Activated T-cell treated with anti-CD3 and anti-CD28 coated beads, Interleukin-2, amount 50 U/mL, for 24 hours (primary cell): Measurements from ENCODE around the gene OMA1.

Experiments used
- DNase-seq: peaks from one replicate; pipeline ENCODE4 v3.0.0-alpha.2; 2020
- H3K27ac Mint-ChIP-seq: 2 replicates; pipeline ENCODE4 v1.8.0; 2020; ENCODE audit warnings: mild to moderate bottlenecking, mixed read lengths
- H3K27me3 Mint-ChIP-seq: 2 replicates; pipeline ENCODE4 v1.8.0; 2020; ENCODE audit warnings: mixed read lengths
- H3K36me3 Mint-ChIP-seq: 2 replicates; pipeline ENCODE4 v1.8.0; 2020; ENCODE audit warnings: low read depth, mixed read lengths
- H3K4me1 Mint-ChIP-seq: 2 replicates; pipeline ENCODE4 v1.8.0; 2020; ENCODE audit warnings: low read depth, mixed read lengths
- H3K4me3 Mint-ChIP-seq: 2 replicates; pipeline ENCODE4 v1.8.0; 2020; ENCODE audit warnings: mild to moderate bottlenecking, moderate library complexity, mixed read lengths
- H3K9me3 Mint-ChIP-seq: 2 replicates; pipeline ENCODE4 v1.8.0; 2020; ENCODE audit warnings: mixed read lengths

Gene OMA1

GRCh38 chr1:58443986-58444868, 102.3 kb downstream of the OMA1 start:
- Mint-ChIP-seq H3K27me3 (no peaks in the 10 kb centered on the region), H3K4me3 (no peak overlapping the region), H3K27ac (no peak overlapping the region), H3K9me3 (no peaks in the 10 kb centered on the region), H3K4me1 (no peaks in the 10 kb centered on the region), H3K36me3 (no peaks in the 10 kb centered on the region)
- DNase-seq = no peak

GRCh38 chr1:58442114-58442513, 104.4 kb downstream of the OMA1 start:
- no peak overlapping the region for H3K27ac Mint-ChIP-seq
- no peaks in the 10 kb centered on the region for H3K36me3 Mint-ChIP-seq
- H3K4me1 Mint-ChIP-seq = no peaks in the 10 kb centered on the region
- no peaks in the 10 kb centered on the region for H3K27me3 Mint-ChIP-seq
- no peaks in the 10 kb centered on the region for H3K9me3 Mint-ChIP-seq
- no peak overlapping the region for H3K4me3 Mint-ChIP-seq
- no peak for DNase-seq

- H3K36me3 Mint-ChIP-seq = no peaks in the 10 kb centered on the region
- H3K27ac Mint-ChIP-seq = no peak overlapping the region
- no peaks in the 10 kb centered on the region for H3K9me3 Mint-ChIP-seq
- H3K4me1 Mint-ChIP-seq = no peaks in the 10 kb centered on the region
- no peak for DNase-seq
- no peak overlapping the region for H3K4me3 Mint-ChIP-seq
- no peaks in the 10 kb centered on the region for H3K27me3 Mint-ChIP-seq
Measured at GRCh38 chr1:58441699-58442098, 104.8 kb downstream of the OMA1 start.

DNA sequence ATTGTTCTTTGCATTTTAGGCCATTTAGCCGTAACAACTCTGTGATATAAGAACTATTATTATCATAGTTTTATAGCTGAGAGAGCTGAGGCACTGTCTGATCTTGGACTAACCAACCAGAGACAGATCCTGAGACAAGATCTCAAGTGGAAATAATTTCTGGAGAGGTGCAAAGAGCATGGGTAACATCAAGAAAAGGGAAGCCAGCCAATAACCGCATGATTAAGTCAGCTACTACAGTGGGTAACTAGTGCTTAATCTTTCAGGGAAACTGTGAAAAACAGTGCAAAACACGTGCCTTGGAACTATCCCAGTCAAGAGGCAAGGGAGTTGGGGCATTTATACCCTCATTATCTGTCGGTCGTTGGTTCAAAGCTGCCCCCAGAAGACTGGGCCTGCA, 105.8 kb downstream of the OMA1 start:
- Mint-ChIP-seq H3K9me3 (no peaks in the 10 kb centered on the region), H3K36me3 (no peaks in the 10 kb centered on the region), H3K27ac (no peak overlapping the region), H3K4me1 (no peaks in the 10 kb centered on the region), H3K27me3 (no peaks in the 10 kb centered on the region), H3K4me3 (no peak overlapping the region)
- no peak for DNase-seq

DNA sequence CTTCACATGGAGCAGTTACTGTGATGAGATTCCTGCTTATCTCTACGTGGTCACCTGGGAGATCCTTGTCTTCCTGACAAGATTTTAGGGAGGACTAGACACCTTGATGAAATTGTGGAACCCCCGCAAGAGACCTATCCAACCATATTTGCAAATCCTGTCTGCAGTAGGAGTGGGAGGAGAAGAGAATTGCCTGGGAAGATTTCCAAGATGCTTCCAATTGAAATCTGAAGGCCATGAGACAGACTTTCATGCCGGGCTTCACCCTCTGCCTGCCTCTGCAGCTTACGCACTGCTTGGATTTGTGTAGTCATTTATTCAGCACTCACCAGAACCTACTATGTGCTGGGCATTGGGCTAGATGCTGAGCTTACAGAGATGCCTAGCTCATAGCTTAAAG, 106.6 kb downstream of the OMA1 start:
- Mint-ChIP-seq H3K4me3 (no peak overlapping the region), H3K36me3 (no peaks in the 10 kb centered on the region), H3K4me1 (no peaks in the 10 kb centered on the region), H3K9me3 (no peaks in the 10 kb centered on the region), H3K27me3 (no peaks in the 10 kb centered on the region), H3K27ac (no peak overlapping the region)
- no peak for DNase-seq

DNA sequence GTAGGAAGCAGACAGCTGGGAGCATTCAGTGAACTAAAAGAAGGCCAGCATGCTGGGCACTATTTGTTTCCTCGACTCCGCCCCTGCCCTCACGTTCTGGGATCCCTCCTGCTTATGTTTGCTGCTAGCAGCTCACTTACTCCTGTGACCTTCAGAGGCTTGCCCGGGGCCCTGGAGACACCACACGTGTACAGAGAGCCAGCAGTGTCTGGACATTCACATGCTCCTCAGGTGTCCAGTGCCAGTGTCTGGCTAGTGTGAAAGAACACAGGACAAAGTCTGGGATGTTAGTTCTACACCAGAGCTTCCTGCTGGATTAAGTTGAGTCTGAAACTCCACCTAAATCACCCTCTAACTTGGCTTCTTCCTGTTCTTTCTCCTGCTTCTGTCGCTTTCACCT, 108.1 kb downstream of the OMA1 start:
- no peak overlapping the region for H3K27ac Mint-ChIP-seq
- H3K36me3 Mint-ChIP-seq = no peaks in the 10 kb centered on the region
- H3K27me3 Mint-ChIP-seq = no peaks in the 10 kb centered on the region
- H3K4me1 Mint-ChIP-seq = no peaks in the 10 kb centered on the region
- no peak overlapping the region for H3K4me3 Mint-ChIP-seq
- H3K9me3 Mint-ChIP-seq = no peaks in the 10 kb centered on the region
- no peak for DNase-seq

DNA sequence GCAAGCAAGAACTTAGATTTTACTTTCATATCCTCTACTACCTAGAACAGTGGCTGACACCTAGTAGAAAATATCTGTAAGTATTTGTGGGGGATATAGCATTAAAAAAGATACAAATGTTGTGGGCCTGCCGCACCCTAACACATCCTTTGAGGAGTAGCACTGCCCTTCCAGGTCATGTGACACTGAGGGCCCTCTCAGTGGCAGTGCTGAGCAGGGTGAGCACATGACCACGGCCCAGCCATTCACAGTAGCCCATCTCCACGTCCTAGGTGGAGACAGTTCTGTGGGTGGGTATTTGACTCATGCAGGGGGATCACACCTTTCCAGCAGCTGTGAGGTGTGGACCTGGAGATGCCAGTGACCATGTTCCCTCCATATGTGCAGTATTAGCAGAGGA, 108.9 kb downstream of the OMA1 start:
- H3K4me3 Mint-ChIP-seq = no peak overlapping the region
- no peak for DNase-seq
- H3K36me3 Mint-ChIP-seq = no peaks in the 10 kb centered on the region
- no peaks in the 10 kb centered on the region for H3K27me3 Mint-ChIP-seq
- no peaks in the 10 kb centered on the region for H3K9me3 Mint-ChIP-seq
- H3K4me1 Mint-ChIP-seq = no peaks in the 10 kb centered on the region
- no peak overlapping the region for H3K27ac Mint-ChIP-seq

DNA sequence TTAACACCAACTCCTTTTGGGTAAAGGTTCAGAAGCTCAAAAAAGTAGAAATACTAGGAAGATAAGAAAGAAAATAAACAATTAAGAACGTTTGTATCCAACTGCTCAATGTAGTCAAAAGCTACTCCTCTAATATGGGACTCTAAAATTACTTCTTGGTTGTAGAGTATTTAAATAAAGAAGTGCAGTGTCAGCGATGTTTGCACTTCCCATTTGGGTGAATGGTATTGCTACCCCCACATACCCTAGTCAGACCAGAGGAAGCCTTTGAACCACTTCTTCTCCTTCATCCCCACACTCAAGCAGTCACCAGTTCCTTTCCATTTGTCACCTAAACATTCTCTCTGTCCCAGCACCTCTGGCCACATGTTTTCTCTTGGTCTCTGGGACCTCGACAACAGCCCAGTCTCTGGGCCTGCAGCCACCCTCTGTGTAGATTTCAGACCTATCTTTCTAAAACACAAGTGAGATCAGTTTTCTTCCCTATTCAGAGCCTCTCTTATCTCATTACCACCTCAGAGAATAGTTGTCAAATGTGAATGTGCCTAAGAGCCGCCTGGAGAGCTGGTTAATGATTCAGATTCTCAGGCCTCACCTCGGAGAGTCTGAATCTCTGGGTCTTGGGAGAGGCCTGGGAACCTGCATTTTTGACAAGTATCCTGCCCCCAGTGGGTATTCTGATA, 109.8 kb downstream of the OMA1 start:
- Mint-ChIP-seq H3K36me3 (no peaks in the 10 kb centered on the region), H3K4me1 (no peaks in the 10 kb centered on the region), H3K27ac (no peak overlapping the region), H3K27me3 (no peaks in the 10 kb centered on the region), H3K9me3 (no peaks in the 10 kb centered on the region), H3K4me3 (no peak overlapping the region)
- DNase-seq = no peak

GRCh38 chr1:58435376-58435775, 111.2 kb downstream of the OMA1 start:
- no peak for DNase-seq
- no peaks in the 10 kb centered on the region for H3K36me3 Mint-ChIP-seq

DNA sequence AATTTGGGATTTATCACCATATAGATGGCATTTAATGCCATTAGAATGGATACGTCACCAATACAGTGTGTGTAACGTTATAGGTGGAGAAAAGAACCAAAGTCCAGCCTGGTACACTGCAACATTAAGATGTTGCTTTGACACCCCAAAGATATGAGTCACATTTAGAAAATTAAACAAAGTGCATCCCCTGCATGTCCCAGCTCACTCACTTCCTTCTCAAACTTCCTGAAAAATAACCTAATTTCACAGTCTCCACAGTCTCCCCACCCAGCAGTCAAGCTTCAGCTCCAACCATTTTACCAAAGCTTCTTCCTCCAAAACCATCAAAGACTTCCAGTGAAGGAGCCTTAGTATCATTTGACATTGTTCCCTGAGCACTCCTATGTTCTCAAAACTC, 111.9 kb downstream of the OMA1 start:
- Mint-ChIP-seq H3K4me1 (no peaks in the 10 kb centered on the region), H3K4me3 (no peak overlapping the region), H3K27ac (no peak overlapping the region), H3K36me3 (no peaks in the 10 kb centered on the region), H3K9me3 (no peaks in the 10 kb centered on the region), H3K27me3 (peaks cover 2% of the 10 kb centered on the region)
- no peak for DNase-seq

More at GRCh38 chr1:58435376-58435775, 111.2 kb downstream of the OMA1 start:
- Mint-ChIP-seq H3K4me3 (no peak overlapping the region), H3K4me1 (no peaks in the 10 kb centered on the region), H3K27me3 (peaks cover 2% of the 10 kb centered on the region), H3K27ac (no peak overlapping the region), H3K9me3 (no peaks in the 10 kb centered on the region)

DNA sequence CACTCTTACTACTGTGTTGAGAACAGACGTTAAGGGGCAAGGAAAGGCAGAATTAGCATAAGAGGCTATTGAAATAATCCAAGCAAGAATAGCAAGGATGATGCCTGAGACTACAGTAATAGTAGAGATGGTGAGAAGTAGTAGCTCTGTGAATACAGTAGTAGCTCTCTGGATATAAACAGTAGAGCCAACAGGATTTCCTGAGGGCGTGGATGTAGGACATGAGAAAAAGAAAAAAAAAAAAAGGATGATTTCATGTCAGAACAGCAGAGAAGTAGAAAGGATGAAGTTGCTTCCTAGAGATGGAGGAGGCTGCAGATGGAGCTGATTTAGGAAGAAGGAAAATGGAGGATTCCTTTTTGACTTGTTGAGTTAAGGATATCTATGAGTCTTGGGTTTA, 112.3 kb downstream of the OMA1 start:
- Mint-ChIP-seq H3K27me3 (peaks cover 2% of the 10 kb centered on the region), H3K4me1 (no peaks in the 10 kb centered on the region), H3K4me3 (no peak overlapping the region), H3K9me3 (no peaks in the 10 kb centered on the region), H3K36me3 (no peaks in the 10 kb centered on the region), H3K27ac (no peak overlapping the region)
- no peak for DNase-seq

DNA sequence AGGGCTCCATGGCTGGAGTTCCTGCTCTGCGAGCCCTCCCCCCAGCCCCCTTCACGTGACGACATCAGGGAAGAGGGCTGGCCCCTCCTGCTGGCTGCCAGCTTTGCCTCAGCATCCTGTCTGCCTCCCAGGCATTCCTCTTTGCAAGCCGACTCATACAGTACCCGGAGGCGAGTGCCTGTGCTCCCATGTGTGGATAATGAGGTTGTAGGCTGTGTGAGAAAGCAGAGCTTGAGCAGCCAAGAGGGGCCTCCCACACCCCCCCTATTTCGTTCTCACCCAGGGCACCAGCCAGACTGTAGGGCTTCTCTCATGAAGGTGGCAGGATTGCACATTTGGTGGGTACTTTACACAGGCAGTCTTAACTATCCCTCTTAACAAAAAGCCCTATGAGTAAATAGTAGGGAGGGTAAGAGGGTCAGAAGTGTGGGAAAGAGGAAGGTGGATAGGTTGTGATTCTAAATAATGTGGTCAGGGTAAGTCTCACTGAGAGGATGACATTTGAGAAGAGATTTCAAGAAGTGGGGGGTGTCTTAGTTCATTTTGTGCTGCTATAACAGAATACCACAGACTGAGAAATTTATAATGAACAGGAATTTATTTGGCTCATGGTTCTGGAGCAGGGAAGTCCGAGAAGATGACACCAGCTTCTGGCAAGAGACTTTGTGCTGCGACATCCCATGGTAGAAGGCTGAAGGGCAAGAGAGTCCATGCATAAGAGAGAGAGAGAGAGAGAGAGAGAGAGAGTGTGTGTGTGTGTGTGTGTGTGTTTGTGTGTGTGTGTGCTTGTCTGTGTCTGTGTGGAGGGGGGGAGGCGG, 113.5 kb downstream of the OMA1 start:
- Mint-ChIP-seq H3K27me3 (peaks cover 2% of the 10 kb centered on the region), H3K36me3 (no peaks in the 10 kb centered on the region), H3K9me3 (no peaks in the 10 kb centered on the region), H3K4me1 (no peaks in the 10 kb centered on the region), H3K27ac (no peak overlapping the region), H3K4me3 (no peak overlapping the region)
- no peak for DNase-seq

GRCh38 chr1:58431901-58432620, 114.5 kb downstream of the OMA1 start:
- H3K4me1 Mint-ChIP-seq = no peaks in the 10 kb centered on the region
- H3K27ac Mint-ChIP-seq = no peak overlapping the region
- no peaks in the 10 kb centered on the region for H3K9me3 Mint-ChIP-seq
- no peak overlapping the region for H3K4me3 Mint-ChIP-seq
- peaks cover 2% of the 10 kb centered on the region for H3K27me3 Mint-ChIP-seq
- no peak for DNase-seq
- no peaks in the 10 kb centered on the region for H3K36me3 Mint-ChIP-seq
